ENCODE measurements around the gene GRIA4. TPM values are rescaled to one million over a fixed set of nuclear protein-coding genes. Genes with fewer than 3 reads are reported as not detected.

Gene GRIA4
- total and polyA plus RNA-seq, 2 experiments from 2014 or later, result 1.3 to 3.7 TPM

- Histone ChIP-seq H2AFZ (no peak overlapping the region), H3K4me1 (ENCODE audit: insufficient read depth) (peaks cover 20% of the 10 kb centered on the region), H3K27me3 (peaks cover 55% of the 10 kb centered on the region), H3K36me3 (replicated peaks; ENCODE audit: insufficient read depth, low read depth) (no peaks in the 10 kb centered on the region), H4K20me1 (ENCODE audit: insufficient read depth, poor library complexity, severe bottlenecking) (no peaks in the 10 kb centered on the region), H3K79me2 (no peaks in the 10 kb centered on the region), H3K9me3 (ENCODE audit: low read depth) (no peaks in the 10 kb centered on the region), H3K4me3 (no peak overlapping the region), H3K4me2 (peak overlapping the region; percentile 97), H3K27ac (no peak overlapping the region), H3K9me2 (replicated peaks; ENCODE audit: insufficient read depth) (no peaks in the 10 kb centered on the region)
- peak; percentile 50 for DNase-seq (ENCODE audit: low spot score)
- TF ChIP-seq EZH2 (IDR thresholded peaks at IDR 0.05; ENCODE audit: borderline replicate concordance), result no peak
- TF ChIP-seq CTCF (IDR thresholded peaks at IDR 0.05; ENCODE audit: poor library complexity), result peak; percentile 41
- WGBS (ENCODE audit: low lambda C conversion rate, missing lambda C conversion rate), result 10% methylated on average over 7 of the region's 7 CpGs
Measured at GRCh38 chr11:105609341-105609781, 512 bp upstream of the GRIA4 start.

- no peak overlapping the region for H3K27ac ChIP-seq
- DNase-seq (ENCODE audit: low spot score), result no peak
- H2AFZ ChIP-seq, result peak overlapping the region; percentile 52
Measured at GRCh38 chr11:105610871-105611571, 1.1 kb downstream of the GRIA4 start.

GRCh38 chr11:105611572-105612441, 1.9 kb downstream of the GRIA4 start:
- Histone ChIP-seq H3K9me3 (ENCODE audit: low read depth) (no peaks in the 10 kb centered on the region), H3K27me3 (peaks cover 55% of the 10 kb centered on the region), H3K4me3 (no peak overlapping the region), H2AFZ (no peak overlapping the region), H3K36me3 (replicated peaks; ENCODE audit: insufficient read depth, low read depth) (no peaks in the 10 kb centered on the region), H3K27ac (no peak overlapping the region), H3K4me2 (peak overlapping the region; percentile 97), H3K79me2 (no peaks in the 10 kb centered on the region), H3K4me1 (ENCODE audit: insufficient read depth) (peaks cover 20% of the 10 kb centered on the region), H4K20me1 (ENCODE audit: insufficient read depth, poor library complexity, severe bottlenecking) (no peaks in the 10 kb centered on the region), H3K9me2 (replicated peaks; ENCODE audit: insufficient read depth) (no peaks in the 10 kb centered on the region)
- peak; percentile 26 for TF ChIP-seq EZH2phosphoT487 (IDR thresholded peaks at IDR 0.05; ENCODE audit: low read depth, severe bottlenecking, unreplicated experiment)
- TF ChIP-seq CTCF (IDR thresholded peaks at IDR 0.05; ENCODE audit: poor library complexity), result no peak
- WGBS (ENCODE audit: low lambda C conversion rate, missing lambda C conversion rate), result 36% methylated on average over 12 of the region's 12 CpGs
- no peak for DNase-seq (ENCODE audit: low spot score)

More at GRCh38 chr11:105610871-105611571, 1.1 kb downstream of the GRIA4 start:
- H3K9me2 ChIP-seq (replicated peaks; ENCODE audit: insufficient read depth), result no peaks in the 10 kb centered on the region
- H3K4me1 ChIP-seq (ENCODE audit: insufficient read depth), result peaks cover 20% of the 10 kb centered on the region
- H3K4me2 ChIP-seq, result peak overlapping the region; percentile 97
- H3K4me3 ChIP-seq, result peak overlapping the region; percentile 41
- no peaks in the 10 kb centered on the region for H3K36me3 ChIP-seq (replicated peaks; ENCODE audit: insufficient read depth, low read depth)
- no peaks in the 10 kb centered on the region for H3K9me3 ChIP-seq (ENCODE audit: low read depth)
- no peaks in the 10 kb centered on the region for H4K20me1 ChIP-seq (ENCODE audit: insufficient read depth, poor library complexity, severe bottlenecking)
- WGBS (ENCODE audit: low lambda C conversion rate, missing lambda C conversion rate), result 5% methylated on average over 21 of the region's 21 CpGs
- TF ChIP-seq EZH2 (IDR thresholded peaks at IDR 0.05; ENCODE audit: borderline replicate concordance), result no peak
- TF ChIP-seq CTCF (IDR thresholded peaks at IDR 0.05; ENCODE audit: poor library complexity), result no peak
- no peak for TF ChIP-seq EZH2phosphoT487 (IDR thresholded peaks at IDR 0.05; ENCODE audit: low read depth, severe bottlenecking, unreplicated experiment)
- H3K27me3 ChIP-seq, result peaks cover 55% of the 10 kb centered on the region
- no peaks in the 10 kb centered on the region for H3K79me2 ChIP-seq
